CD14-positive monocyte (primary cell): ENCODE measurements around the gene RANBP3L. TPM values are rescaled to one million over a fixed set of nuclear protein-coding genes. Genes with fewer than 3 reads are reported as not detected.

ENCODE experiments used
- DNase-seq, 3 donors: peaks; one replicate each; pipeline ENCODE4 v3.0.0-alpha.2; 2011 to 2022
- H2AFZ ChIP-seq: 2 replicates; pipeline ENCODE4 v1.6.0; 2012; ENCODE audit warnings: mild to moderate bottlenecking, low read depth, low read length, inconsistent platforms; ENCODE audit not compliant: insufficient read depth, poor library complexity, severe bottlenecking
- H3K27ac ChIP-seq, 2 donors: 1 replicate in 1 of 2; 2 replicates in 1 of 2; pipeline ENCODE4 v1.5.1; 2012 to 2013; ENCODE audit warnings: low read length in 2 of 2, control low read depth in 1 of 2, inconsistent platforms in 1 of 2, low read depth in 1 of 2, mild to moderate bottlenecking in 1 of 2
- H3K27me3 ChIP-seq, 2 donors: one replicate each; pipeline versions ENCODE4 v1.6.0 to v1.6.1; 2011 to 2013; ENCODE audit warnings: low read length in 2 of 2; ENCODE audit not compliant: control insufficient read depth in 2 of 2, insufficient read depth in 2 of 2
- H3K36me3 ChIP-seq, 2 donors: replicated peaks in 1 of 2; 1 replicate in 1 of 2; 2 replicates in 1 of 2; pipeline versions ENCODE4 v1.5.1 to v1.6.1; 2012 to 2013; ENCODE audit warnings: low read length in 2 of 2, control low read depth in 1 of 2, inconsistent platforms in 1 of 2, mild to moderate bottlenecking in 1 of 2; ENCODE audit not compliant: insufficient read depth in 2 of 2, control insufficient read depth in 1 of 2
- H3K4me1 ChIP-seq, 2 donors: 1 replicate in 1 of 2; 2 replicates in 1 of 2; pipeline versions ENCODE4 v1.5.1 to v1.6.1; 2012 to 2013; ENCODE audit warnings: low read length in 2 of 2, control low read depth in 1 of 2, inconsistent platforms in 1 of 2, mild to moderate bottlenecking in 1 of 2, moderate library complexity in 1 of 2; ENCODE audit not compliant: insufficient read depth in 2 of 2, control insufficient read depth in 1 of 2
- H3K4me2 ChIP-seq: replicated peaks from 2 replicates; pipeline ENCODE3; 2012; ENCODE audit warnings: low read length, moderate library complexity, mild to moderate bottlenecking; ENCODE audit not compliant: poor library complexity, severe bottlenecking; ENCODE audit errors: extremely low read depth
- H3K4me3 ChIP-seq, 3 experiments: fragments of 200-600 bp in 1 of 3; sonication (generic) in 1 of 3; replicated peaks in 1 of 3; 1 replicate in 2 of 3; 2 replicates in 1 of 3; pipeline ENCODE4 v1.5.1; 2011 to 2013; ENCODE audit warnings: low read length in 3 of 3, mild to moderate bottlenecking in 3 of 3, control low read depth in 2 of 3, low read depth in 2 of 3, inconsistent platforms in 1 of 3, moderate library complexity in 1 of 3
- H3K79me2 ChIP-seq: 2 replicates; pipeline ENCODE4 v1.6.0; 2012; ENCODE audit warnings: mild to moderate bottlenecking, control low read depth, inconsistent platforms, low read length, moderate library complexity; ENCODE audit not compliant: insufficient read depth
- H3K9ac ChIP-seq: 2 replicates; pipeline ENCODE4 v1.6.0; 2017; ENCODE audit warnings: low read length, mild to moderate bottlenecking; ENCODE audit not compliant: insufficient read depth, poor library complexity, severe bottlenecking
- H3K9me3 ChIP-seq, 2 donors: replicated peaks in 1 of 2; 1 replicate in 1 of 2; 2 replicates in 1 of 2; pipeline versions ENCODE4 v1.5.1 to v1.6.1; 2012 to 2013; ENCODE audit warnings: low read length in 2 of 2, control low read depth in 1 of 2; ENCODE audit not compliant: control insufficient read depth in 1 of 2, insufficient read depth in 1 of 2
- H4K20me1 ChIP-seq: 2 replicates; pipeline ENCODE4 v1.6.0; 2012; ENCODE audit warnings: mild to moderate bottlenecking, low read length, control low read depth, moderate library complexity; ENCODE audit not compliant: insufficient read depth
- H3K27ac Mint-ChIP-seq, 7 donors: one replicate each; pipeline ENCODE4 v1.8.0; 2020; ENCODE audit warnings: mild to moderate bottlenecking in 7 of 7, mixed read lengths in 7 of 7, moderate library complexity in 6 of 7, inconsistent platforms in 2 of 7
- H3K27me3 Mint-ChIP-seq, 3 donors: one replicate each; pipeline ENCODE4 v1.8.0; 2021 to 2022; ENCODE audit warnings: low read depth in 3 of 3, mild to moderate bottlenecking in 3 of 3, mixed read lengths in 3 of 3, moderate library complexity in 3 of 3, inconsistent platforms in 1 of 3
- H3K36me3 Mint-ChIP-seq, 2 donors: one replicate each; pipeline ENCODE4 v1.8.0; 2020; ENCODE audit warnings: mixed read lengths in 2 of 2, inconsistent platforms in 1 of 2, mild to moderate bottlenecking in 1 of 2
- H3K4me1 Mint-ChIP-seq: one replicate; pipeline ENCODE4 v1.8.0; 2020; ENCODE audit warnings: mild to moderate bottlenecking, mixed read lengths
- H3K4me3 Mint-ChIP-seq, 2 donors: one replicate each; pipeline ENCODE4 v1.8.0; 2020; ENCODE audit warnings: mild to moderate bottlenecking in 2 of 2, mixed read lengths in 2 of 2, moderate library complexity in 1 of 2
- H3K9me3 Mint-ChIP-seq, 7 donors: one replicate each; pipeline ENCODE4 v1.8.0; 2020 to 2022; ENCODE audit warnings: mixed read lengths in 7 of 7, mild to moderate bottlenecking in 6 of 7, moderate library complexity in 6 of 7, inconsistent platforms in 2 of 7
- WGBS: methylation state at CpG from one replicate; pipeline ENCODE4 v1.1.5; 2013; ENCODE audit warnings: missing lambda C conversion rate; ENCODE audit not compliant: insufficient coverage; 5-methylcytosine and 5-hydroxymethylcytosine counted together
- intact Hi-C, 2 donors: fragments of 100-400 bp; cut with micrococcal nuclease; formaldehyde crosslinking; loops; one replicate each; pipeline versions ENCODE4 v1.15.0 to v1.15.1; 2023
- polyA plus RNA-seq, 3 donors: library from polyadenylated mRNA; depleted of rRNA in 1 of 3; unstranded in 2 of 3; stranded (reverse) in 1 of 3; fragments of 300-500 nt in 2 of 3; fragments of >200 nt in 1 of 3; fragmentation: Illumina TruSeq in 2 of 3; gene quantifications; 1 replicate in 2 of 3; 2 replicates in 1 of 3; pipeline ENCODE4 v1.2.3, GENCODE V29; 2012 to 2021
- TF ChIP-seq, protein P1 (sequence below): fragments of 200-600 bp; IDR thresholded peaks from one replicate; pipeline ENCODE4 v1.8.0; 2022; ENCODE audit warnings: antibody characterized with exemption, mild to moderate bottlenecking

RANBP3L gene
- polyA plus RNA-seq, 3 donors = not detected

DNA sequence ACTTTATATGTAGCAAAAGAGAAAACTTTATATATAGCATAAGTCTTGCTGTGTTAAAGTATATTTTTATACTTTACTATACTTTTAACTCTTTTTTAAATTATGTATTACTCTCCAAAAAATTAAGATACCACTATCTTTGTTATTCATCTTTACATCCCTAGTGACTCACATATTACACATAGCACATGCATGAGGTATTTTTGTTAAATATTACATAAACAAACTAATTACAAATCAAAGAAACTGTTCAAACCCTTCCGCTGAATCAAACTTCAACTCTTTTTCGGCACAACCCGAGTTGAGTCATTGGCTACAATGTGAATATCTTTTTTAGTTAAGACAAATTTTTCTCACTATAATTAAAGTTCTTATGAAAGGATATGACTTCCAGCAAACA lies 92.0 kb downstream of the RANBP3L start:
- Histone ChIP-seq H3K4me1 (no peaks in the 10 kb centered on the region), H3K4me2 (no peak overlapping the region), H3K27me3 (no peaks in the 10 kb centered on the region), H2AFZ (no peak overlapping the region), H3K9ac (no peak overlapping the region), H3K27ac (no peak overlapping the region), H4K20me1 (no peaks in the 10 kb centered on the region), H3K79me2 (no peaks in the 10 kb centered on the region), H3K4me3 (no peak overlapping the region), H3K36me3 (peaks cover 19 to 57% of the 10 kb centered on the region in 2 donors), H3K9me3 (no peaks in the 10 kb centered on the region)
- Mint-ChIP-seq H3K27me3 (peaks cover 0 to 3% (median 1%) of the 10 kb centered on the region in 3 donors), H3K4me1 (no peaks in the 10 kb centered on the region), H3K4me3 (no peak overlapping the region), H3K27ac (no peak overlapping the region), H3K36me3 (peaks cover 34 to 38% of the 10 kb centered on the region in 2 donors), H3K9me3 (peaks cover 0 to 2% (median 0%) of the 10 kb centered on the region in 7 donors)
- intact Hi-C loops = no loop called here
- no CpG with 5 or more reads among the region's 3 CpGs for WGBS
- TF ChIP-seq, protein P1, sequence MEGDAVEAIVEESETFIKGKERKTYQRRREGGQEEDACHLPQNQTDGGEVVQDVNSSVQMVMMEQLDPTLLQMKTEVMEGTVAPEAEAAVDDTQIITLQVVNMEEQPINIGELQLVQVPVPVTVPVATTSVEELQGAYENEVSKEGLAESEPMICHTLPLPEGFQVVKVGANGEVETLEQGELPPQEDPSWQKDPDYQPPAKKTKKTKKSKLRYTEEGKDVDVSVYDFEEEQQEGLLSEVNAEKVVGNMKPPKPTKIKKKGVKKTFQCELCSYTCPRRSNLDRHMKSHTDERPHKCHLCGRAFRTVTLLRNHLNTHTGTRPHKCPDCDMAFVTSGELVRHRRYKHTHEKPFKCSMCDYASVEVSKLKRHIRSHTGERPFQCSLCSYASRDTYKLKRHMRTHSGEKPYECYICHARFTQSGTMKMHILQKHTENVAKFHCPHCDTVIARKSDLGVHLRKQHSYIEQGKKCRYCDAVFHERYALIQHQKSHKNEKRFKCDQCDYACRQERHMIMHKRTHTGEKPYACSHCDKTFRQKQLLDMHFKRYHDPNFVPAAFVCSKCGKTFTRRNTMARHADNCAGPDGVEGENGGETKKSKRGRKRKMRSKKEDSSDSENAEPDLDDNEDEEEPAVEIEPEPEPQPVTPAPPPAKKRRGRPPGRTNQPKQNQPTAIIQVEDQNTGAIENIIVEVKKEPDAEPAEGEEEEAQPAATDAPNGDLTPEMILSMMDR = no peak
- DNase-seq = no peak

DNA sequence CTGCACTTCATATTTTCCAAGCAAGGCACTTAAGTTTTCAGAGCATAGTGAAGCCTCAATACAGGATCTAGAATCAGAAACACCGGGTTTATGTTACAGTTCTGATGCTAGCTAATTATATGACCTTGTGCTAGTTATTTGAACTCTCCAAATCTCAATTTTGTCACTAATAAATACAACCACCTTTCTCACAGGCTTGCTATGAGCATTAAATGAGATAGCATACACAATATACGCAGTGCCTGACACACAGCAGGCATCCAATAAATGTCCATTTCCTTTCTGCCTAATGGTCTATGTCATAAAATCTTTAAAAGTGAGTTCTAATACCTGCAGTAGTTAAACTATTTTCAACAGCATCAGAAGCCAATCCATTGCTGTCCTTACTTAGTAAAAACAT lies 92.9 kb downstream of the RANBP3L start:
- Mint-ChIP-seq H3K4me3 (no peak overlapping the region), H3K4me1 (no peaks in the 10 kb centered on the region), H3K27ac (no peak overlapping the region), H3K27me3 (peaks cover 0 to 3% (median 1%) of the 10 kb centered on the region in 3 donors), H3K36me3 (peaks cover 32 to 36% of the 10 kb centered on the region in 2 donors), H3K9me3 (peaks cover 0 to 2% (median 0%) of the 10 kb centered on the region in 7 donors)
- no peak overlapping the region for H3K4me2 ChIP-seq
- H3K79me2 ChIP-seq = no peaks in the 10 kb centered on the region
- no peaks in the 10 kb centered on the region for H3K27me3 ChIP-seq
- TF ChIP-seq, protein P1 = no peak
- peaks cover 17 to 55% of the 10 kb centered on the region in 2 donors for H3K36me3 ChIP-seq
- H2AFZ ChIP-seq = no peak overlapping the region
- no peak overlapping the region for H3K4me3 ChIP-seq
- H3K4me1 ChIP-seq = no peaks in the 10 kb centered on the region
- WGBS = no CpG with 5 or more reads among the region's 2 CpGs
- H3K9ac ChIP-seq = no peak overlapping the region
- H3K27ac ChIP-seq = no peak overlapping the region
- H3K9me3 ChIP-seq = no peaks in the 10 kb centered on the region
- intact Hi-C loops = no loop called here
- H4K20me1 ChIP-seq = no peaks in the 10 kb centered on the region
- no peak for DNase-seq
